ENCODE measurements around the gene CCR3. TPM values are rescaled to one million over a fixed set of nuclear protein-coding genes. Genes with fewer than 3 reads are reported as not detected.

Gene CCR3
- polyA plus RNA-seq, 1 donor from 2014 or later, result 0.15 TPM

DNA sequence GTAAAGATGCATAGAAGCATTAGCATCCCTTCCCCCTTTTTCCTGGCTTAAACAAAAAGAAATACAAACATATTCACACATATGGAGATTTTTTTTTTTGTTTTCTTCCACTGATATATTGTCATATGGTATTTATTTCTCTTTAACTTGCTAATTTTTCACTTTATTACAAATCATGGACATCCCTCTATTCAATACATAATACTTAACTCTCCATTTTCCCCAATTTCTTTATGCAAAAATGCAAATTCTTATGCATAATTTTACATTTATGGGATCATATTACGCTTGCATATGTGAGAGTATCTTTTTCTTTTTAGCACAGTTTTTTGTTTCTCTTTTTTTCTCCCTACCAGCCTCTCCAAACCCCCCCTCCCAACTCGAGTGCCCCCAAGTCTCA, 48.8 kb downstream of the CCR3 start:
- Mint-ChIP-seq H3K4me1 (peaks cover 17 to 20% (median 19%) of the 10 kb centered on the region in 3 donors), H3K27ac (no peak overlapping the region), H3K4me3 (peak overlapping the region in 1 of 4 donors; percentile 60), H3K27me3 (no peaks in the 10 kb centered on the region), H3K9me3 (no peaks in the 10 kb centered on the region), H3K36me3 (peaks cover 4% of the 10 kb centered on the region)

DNA sequence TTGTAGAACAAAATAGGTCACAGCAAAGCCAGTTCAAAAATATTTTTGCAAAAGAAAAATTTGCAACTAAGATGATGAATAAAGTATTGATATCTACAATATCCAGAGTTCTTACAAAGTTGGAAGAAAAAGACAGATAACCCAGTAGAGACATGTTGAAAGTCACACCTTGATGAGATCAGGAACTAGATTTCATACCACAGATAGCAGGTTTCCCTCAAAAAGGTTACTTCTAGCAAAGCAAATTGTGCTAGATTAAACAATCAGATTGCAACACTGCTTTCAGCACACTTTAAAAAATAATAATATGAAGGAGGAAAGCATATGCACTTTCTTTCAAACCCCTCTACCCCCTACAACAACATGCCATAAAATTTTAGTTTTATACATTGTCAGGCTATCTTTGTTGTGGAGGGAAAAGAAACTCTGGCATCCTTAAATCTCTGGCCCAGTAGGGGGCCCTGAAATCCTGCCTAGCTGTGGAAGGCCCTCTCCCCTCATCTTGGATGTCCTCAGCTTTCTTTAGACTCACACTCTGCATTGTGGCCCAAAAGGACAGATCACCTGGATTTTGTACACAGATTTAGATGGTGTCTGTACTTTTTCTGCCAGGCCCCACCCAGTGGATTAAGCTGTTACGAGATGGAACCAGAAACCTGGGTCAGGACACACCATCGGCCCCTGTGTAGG, 50.9 kb downstream of the CCR3 start:
- H3K36me3 Mint-ChIP-seq, result peaks cover 7% of the 10 kb centered on the region
- H3K27ac Mint-ChIP-seq, result peak overlapping the region in 2 of 3 donors; percentile 2 to 87
- H3K27me3 Mint-ChIP-seq, result no peaks in the 10 kb centered on the region
- H3K4me3 Mint-ChIP-seq, result peak overlapping the region in 1 of 4 donors; percentile 34
- no peaks in the 10 kb centered on the region for H3K9me3 Mint-ChIP-seq
- H3K4me1 Mint-ChIP-seq, result peaks cover 28 to 31% (median 31%) of the 10 kb centered on the region in 3 donors

DNA sequence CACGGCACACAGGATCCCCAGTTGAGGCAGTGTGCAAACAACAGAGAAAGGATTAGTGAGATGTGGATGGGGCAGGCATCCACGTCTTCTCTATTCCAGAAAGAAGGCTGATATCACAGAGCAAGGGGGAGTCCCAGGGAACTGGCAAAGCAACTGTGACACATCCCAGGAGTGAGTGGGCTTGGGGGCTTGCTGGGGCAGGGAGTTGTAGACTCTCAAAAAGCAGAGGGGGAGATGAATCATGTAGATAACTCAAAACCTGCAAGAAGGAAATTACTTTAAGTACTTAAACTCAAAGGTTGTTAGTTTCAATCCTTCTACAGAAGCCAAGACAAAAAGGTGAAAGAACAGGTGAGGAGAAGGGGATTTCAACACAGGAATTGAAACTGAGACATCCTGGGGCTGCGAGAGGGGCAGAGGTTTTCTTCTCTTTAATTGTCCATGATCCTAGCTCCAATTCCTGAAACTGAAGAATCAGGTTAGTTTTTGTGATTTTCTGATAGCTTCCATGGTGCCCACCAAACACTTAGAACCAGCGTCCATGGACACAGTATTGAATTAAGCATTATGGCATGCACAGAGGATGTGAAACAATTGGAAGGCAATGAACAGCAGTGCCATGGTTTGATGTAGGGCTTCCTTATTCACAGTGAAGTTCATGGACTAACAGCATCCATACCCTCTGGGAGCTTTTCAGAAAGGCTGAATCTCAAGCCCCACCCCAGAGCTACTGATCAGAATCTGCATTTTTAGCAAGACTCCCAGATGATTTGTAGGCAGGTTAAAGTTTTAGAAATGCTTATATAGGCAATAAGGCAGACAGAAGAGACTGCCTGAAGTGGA, 52.0 kb downstream of the CCR3 start:
- H3K27me3 Mint-ChIP-seq, result no peaks in the 10 kb centered on the region
- peaks cover 7% of the 10 kb centered on the region for H3K36me3 Mint-ChIP-seq
- H3K9me3 Mint-ChIP-seq, result no peaks in the 10 kb centered on the region
- H3K27ac Mint-ChIP-seq, result peak overlapping the region; percentile 2 to 87 (median 5)
- peaks cover 37 to 42% (median 37%) of the 10 kb centered on the region in 3 donors for H3K4me1 Mint-ChIP-seq
- H3K4me3 Mint-ChIP-seq, result peak overlapping the region in 2 of 4 donors; percentile 15 to 37

DNA sequence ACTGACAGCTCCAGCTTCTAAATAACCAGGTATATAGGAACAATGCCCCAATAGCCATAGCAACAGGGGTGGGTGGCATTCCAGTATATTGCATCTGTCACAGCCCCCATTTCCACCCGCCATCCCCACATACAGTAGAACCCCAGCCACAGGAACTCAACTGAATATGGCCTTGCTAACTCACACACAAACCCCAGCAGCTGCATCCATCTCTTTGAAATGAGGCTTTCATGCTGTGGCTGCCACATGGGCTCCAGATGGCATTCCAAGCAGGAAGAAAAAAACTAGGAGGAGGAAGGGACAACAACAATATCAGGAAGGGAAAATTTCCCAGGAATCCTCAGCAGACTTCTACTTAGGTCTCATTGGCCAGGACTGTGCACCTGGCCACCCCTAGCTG, 54.6 kb downstream of the CCR3 start:
- Mint-ChIP-seq H3K4me3 (no peak overlapping the region), H3K4me1 (peaks cover 58 to 63% (median 62%) of the 10 kb centered on the region in 3 donors), H3K27ac (peak overlapping the region in 1 of 3 donors; percentile 2), H3K36me3 (peaks cover 8% of the 10 kb centered on the region), H3K9me3 (no peaks in the 10 kb centered on the region), H3K27me3 (peaks cover 2% of the 10 kb centered on the region)

DNA sequence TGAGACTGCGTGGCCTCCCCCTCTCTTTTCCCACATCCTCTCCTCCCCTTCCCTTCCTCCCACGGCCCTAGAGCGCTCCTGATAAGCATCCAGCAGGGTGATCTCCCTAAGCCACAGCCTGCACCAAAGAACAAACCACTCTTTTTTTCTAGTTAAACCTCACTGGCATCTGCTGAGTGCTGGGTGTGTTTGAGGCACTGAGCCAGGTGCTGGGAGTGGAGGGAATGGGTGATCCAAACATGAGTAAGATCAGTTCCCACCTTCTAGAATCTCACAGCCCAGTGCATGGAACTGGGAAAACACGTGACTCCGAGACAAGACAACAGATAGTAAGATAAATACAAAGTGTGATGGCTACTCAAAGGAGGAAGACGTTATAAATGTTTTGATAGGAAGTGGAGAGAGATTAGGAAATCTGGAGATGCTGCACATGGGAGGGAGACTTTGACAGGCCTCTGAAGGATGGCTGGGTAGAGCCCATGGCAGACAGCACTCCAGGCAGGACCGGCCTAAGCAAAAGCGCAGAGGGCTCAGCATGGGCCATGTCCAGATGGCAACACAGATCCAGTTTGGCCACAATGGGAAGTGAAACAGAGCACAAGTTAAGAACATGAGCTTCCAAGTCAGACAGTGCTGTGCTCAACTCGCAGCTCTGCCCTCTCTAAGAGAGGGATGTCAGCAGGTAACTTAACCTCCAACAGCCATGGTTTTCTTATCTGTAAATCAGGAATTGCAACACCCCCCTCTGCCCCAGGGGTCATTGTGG, 55.6 kb downstream of the CCR3 start:
- peaks cover 2% of the 10 kb centered on the region for H3K27me3 Mint-ChIP-seq
- no peaks in the 10 kb centered on the region for H3K9me3 Mint-ChIP-seq
- peak overlapping the region in 1 of 4 donors; percentile 13 for H3K4me3 Mint-ChIP-seq
- H3K4me1 Mint-ChIP-seq, result peaks cover 59 to 66% (median 62%) of the 10 kb centered on the region in 3 donors
- peak overlapping the region in 1 of 3 donors; percentile 30 for H3K27ac Mint-ChIP-seq
- peaks cover 8% of the 10 kb centered on the region for H3K36me3 Mint-ChIP-seq

DNA sequence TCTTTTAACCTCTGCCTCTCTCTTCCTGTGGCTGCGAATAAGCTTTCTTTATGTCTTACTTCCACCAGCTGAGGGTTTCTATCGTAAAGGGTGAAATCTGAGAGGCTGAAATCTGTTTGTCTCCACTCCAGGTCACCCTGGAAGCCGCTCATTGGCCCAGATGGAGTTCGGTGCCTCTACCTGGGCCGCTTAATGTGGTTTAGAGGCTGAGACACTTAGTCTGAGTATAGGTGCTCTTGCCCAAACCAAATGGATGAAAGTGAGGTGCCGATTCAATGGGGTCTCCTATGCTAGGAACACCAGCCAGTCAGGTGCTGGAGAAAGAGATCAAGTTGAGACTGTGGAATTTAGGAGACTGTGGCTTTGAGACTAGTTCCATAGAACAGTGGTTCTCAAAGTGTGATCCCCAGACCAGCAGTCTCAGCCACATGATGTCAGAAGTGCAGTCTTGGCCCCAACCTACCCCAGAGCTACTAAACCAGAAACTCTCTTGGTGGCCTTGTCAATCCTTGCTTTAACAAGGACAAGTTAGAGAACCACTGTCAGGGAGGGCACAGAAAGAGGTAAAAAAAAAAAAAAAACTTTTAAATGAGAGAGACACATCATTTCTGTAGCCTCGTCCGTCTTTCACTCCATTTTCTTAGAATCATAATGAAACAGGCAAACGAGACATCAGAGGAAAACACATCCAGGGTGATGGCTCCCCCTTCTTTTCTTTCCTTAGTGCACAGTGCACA, 56.8 kb downstream of the CCR3 start:
- Mint-ChIP-seq H3K9me3 (no peaks in the 10 kb centered on the region), H3K4me3 (peak overlapping the region in 1 of 4 donors; percentile 25), H3K27ac (peak overlapping the region in 2 of 3 donors; percentile 30 to 39), H3K36me3 (peaks cover 8% of the 10 kb centered on the region), H3K27me3 (peaks cover 2% of the 10 kb centered on the region), H3K4me1 (peaks cover 54 to 59% (median 57%) of the 10 kb centered on the region in 3 donors)

DNA sequence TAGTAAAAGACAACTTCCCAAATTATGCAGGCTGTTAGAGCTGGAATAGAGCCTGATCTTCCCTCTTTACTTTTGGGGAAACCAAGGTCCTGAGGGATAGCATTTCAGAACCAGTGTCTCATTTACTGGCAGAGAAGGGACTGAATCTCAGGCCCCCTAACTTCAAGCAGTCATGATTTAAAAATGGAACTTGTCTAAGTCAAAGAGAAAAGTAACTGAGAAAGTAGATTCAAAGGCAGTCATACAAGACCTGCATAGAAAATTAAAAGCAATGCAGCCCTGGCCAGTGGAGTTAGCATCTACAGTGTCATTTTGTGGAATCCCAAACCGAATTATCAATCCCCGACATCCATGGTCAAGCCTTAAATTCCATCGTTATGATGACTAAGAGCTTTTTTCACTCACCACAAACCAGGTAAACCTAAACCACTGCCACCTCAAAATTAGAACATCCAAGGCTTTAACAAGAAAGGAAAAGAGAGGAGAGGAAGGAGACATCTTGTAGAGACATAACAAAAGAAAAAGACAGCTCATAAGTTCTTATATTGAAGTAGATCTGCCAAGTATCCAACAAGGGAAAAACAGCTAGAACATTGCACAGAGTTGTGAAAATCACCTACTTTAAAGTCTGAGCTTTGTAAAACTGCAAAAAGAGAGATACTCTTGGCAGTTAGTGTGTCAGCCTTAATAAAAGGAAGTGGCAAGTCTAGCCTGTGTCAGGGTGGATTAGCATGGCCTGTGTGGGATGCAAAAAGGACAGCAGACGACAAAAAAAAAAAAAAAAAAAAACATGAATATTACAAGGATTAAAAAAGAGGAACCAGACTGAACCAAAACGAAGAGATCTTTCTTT, 57.6 kb downstream of the CCR3 start:
- peaks cover 8% of the 10 kb centered on the region for H3K36me3 Mint-ChIP-seq
- peaks cover 48 to 52% (median 50%) of the 10 kb centered on the region in 3 donors for H3K4me1 Mint-ChIP-seq
- no peaks in the 10 kb centered on the region for H3K9me3 Mint-ChIP-seq
- H3K4me3 Mint-ChIP-seq, result peak overlapping the region in 2 of 4 donors; percentile 14 to 49
- H3K27me3 Mint-ChIP-seq, result peaks cover 2% of the 10 kb centered on the region
- H3K27ac Mint-ChIP-seq, result peak overlapping the region; percentile 7 to 50 (median 39)

DNA sequence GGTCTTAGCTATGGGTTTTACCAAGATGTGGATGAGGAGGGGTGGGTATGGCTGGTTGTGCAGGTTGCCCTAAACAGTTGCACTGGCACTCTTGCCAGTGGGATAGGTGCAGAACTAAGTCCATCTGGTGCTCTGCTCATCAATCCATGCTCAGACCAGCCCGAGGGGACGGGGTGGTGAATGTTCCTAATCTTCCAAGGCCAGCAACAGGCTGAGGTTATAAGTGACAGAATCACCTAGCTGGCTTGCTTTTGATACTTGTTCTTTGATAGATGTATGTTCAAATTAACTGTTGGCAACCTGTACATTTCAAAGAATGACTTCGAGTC, 58.2 kb downstream of the CCR3 start:
- H3K27ac Mint-ChIP-seq, result peak overlapping the region; percentile 7 to 50 (median 36)
- H3K4me1 Mint-ChIP-seq, result peaks cover 48 to 52% (median 48%) of the 10 kb centered on the region in 3 donors
- peak overlapping the region in 2 of 4 donors; percentile 10 to 49 for H3K4me3 Mint-ChIP-seq

DNA sequence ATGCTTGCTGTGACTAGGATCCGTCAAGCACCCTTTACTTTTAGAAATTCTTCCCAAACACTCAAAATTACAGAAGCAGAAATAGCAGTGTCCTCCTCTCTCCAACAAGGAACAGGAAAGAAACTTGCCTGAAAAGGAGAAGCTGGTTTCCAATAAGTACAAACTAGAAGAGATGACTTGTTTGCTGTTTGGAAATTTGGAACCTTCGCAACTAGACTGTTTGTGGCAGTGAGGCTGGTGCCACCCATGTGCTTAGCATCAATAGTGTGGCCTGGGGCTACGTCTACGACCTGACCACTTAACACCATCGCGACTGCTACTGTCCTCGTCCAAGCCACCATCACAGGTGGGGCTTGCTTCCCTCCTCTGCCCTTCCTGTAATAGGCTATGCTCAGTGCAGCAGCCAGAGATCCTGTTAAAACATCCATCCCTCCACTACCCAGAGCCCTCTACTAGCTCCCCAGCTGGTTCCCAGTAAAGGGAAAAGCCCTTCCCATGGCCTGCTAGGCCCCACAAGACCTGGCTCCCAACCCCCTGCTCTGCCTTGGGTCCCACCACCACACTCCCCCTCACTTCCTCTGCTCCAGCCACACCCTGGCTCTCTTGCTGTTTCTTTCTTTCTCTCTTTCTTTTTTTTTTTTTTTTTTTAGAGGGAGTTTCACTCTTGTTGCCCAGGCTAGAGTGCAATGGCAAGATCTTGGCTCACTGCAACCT, 59.0 kb downstream of the CCR3 start:
- Mint-ChIP-seq H3K9me3 (no peaks in the 10 kb centered on the region), H3K4me1 (peaks cover 42 to 48% (median 43%) of the 10 kb centered on the region in 3 donors), H3K36me3 (peaks cover 5% of the 10 kb centered on the region), H3K4me3 (peak overlapping the region in 2 of 4 donors; percentile 5 to 65), H3K27ac (peak overlapping the region in 1 of 3 donors; percentile 11), H3K27me3 (peaks cover 2% of the 10 kb centered on the region)

More for the DNA sequence above, 58.2 kb downstream of the CCR3 start:
- H3K36me3 Mint-ChIP-seq, result peaks cover 8% of the 10 kb centered on the region
- H3K27me3 Mint-ChIP-seq, result peaks cover 2% of the 10 kb centered on the region
- H3K9me3 Mint-ChIP-seq, result no peaks in the 10 kb centered on the region

DNA sequence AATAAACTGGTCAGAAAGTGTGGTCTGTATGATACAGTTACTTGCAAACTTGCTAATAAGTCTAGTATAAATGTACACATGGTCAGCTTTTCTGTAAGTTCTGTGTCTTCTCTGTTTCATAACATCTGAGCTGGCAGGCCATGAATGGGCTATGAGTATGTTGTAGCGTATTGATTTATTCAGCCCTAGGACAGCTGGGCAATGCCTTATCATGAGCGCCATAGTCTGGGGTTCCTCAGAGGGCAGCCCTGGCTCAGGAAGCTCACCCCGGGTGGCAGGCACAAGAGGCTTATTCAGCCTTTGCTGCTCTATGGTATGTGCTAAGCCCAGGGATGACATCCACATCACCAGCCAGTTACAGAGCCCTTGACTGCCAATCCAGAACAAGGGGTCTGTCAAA, 61.0 kb downstream of the CCR3 start:
- Mint-ChIP-seq H3K4me3 (no peak overlapping the region), H3K9me3 (no peaks in the 10 kb centered on the region), H3K36me3 (peaks cover 1% of the 10 kb centered on the region), H3K4me1 (peaks cover 30 to 36% (median 30%) of the 10 kb centered on the region in 3 donors), H3K27me3 (peaks cover 2% of the 10 kb centered on the region), H3K27ac (no peak overlapping the region)

DNA sequence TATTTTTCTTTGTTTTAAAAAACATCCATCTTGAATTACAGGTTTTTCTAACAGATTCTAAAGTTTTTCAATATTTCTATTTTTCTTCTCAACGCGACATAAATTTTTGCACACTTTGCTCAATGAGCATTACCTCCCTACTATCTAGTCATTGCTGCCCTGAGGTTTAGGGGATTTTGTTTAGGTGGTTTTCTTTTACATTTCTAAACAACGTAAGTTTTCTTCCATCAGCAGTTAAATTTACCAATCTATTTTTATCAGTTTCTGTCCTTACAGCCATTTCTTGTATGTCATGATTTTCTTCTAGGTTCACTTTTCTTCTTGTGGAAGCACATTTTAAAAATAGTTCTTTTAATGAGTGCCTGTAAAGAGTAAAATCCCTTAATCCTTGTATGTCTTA, 62.5 kb downstream of the CCR3 start:
- Mint-ChIP-seq H3K9me3 (no peaks in the 10 kb centered on the region), H3K4me3 (no peak overlapping the region), H3K27me3 (peaks cover 2% of the 10 kb centered on the region), H3K27ac (no peak overlapping the region), H3K4me1 (peaks cover 18 to 22% (median 22%) of the 10 kb centered on the region in 3 donors), H3K36me3 (peaks cover 1% of the 10 kb centered on the region)

DNA sequence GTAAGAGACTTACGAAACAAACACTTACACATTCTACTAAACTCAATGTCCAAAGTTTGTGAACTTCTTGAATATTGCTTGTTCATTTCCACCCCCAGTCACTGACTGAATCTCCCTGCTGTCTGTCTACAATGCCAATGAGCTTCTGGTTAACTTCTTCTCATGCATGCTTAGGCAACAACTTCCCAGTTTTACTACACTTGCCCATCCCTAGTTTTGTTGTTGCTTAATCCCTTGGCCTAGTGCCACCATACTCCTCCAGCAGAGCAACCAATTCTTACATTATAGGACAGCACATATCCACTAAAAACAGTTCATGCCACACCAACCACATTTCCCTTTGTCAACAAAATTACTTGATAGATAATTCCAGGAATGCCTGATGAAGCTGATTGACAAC, 70.7 kb downstream of the CCR3 start:
- H3K4me1 Mint-ChIP-seq, result peaks cover 17 to 23% (median 19%) of the 10 kb centered on the region in 3 donors

DNA sequence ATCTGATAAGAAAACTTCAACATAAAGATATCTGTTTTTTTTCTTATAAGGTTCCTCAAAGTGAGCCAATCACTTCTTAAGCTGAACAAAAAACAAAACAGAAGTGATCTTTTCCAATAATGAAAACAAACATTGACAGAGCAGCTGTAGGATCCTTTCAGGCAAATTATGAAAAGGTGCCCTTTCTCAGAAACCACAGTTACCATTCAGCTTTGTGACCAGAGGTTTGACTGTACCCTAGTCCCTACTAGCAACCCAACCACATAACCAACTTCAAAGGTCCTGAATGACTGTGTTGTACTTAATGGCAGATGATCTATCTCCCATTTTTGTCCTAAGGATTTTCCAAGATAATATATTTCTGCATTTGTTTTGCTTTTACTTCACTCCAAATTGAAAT, 72.3 kb downstream of the CCR3 start:
- H3K4me3 Mint-ChIP-seq, result no peak overlapping the region
- no peak overlapping the region for H3K27ac Mint-ChIP-seq
- peaks cover 0 to 3% (median 2%) of the 10 kb centered on the region in 3 donors for H3K9me3 Mint-ChIP-seq
- peaks cover 2% of the 10 kb centered on the region for H3K36me3 Mint-ChIP-seq
- no peaks in the 10 kb centered on the region for H3K27me3 Mint-ChIP-seq
- peaks cover 19 to 27% (median 21%) of the 10 kb centered on the region in 3 donors for H3K4me1 Mint-ChIP-seq

More for the DNA sequence above, 70.7 kb downstream of the CCR3 start:
- Mint-ChIP-seq H3K36me3 (no peaks in the 10 kb centered on the region), H3K27me3 (no peaks in the 10 kb centered on the region), H3K9me3 (peaks cover 0 to 3% (median 0%) of the 10 kb centered on the region in 3 donors), H3K27ac (no peak overlapping the region), H3K4me3 (peak overlapping the region in 2 of 4 donors; percentile 5 to 68)

Measured in IgD-negative memory B cell (primary cell).